CD4-positive, alpha-beta T cell treated with Interleukin-1 beta for 1 hour (primary cell): ENCODE measurements around the gene HSDL1.
A peak's percentile ranks its signal among the peaks of the same experiment; 100 is the strongest.

Experiments
- DNase-seq, 2 donors: peaks; one replicate each; pipeline ENCODE4 v3.0.0-alpha.2; 2020 to 2022

The HSDL1 gene

DNA sequence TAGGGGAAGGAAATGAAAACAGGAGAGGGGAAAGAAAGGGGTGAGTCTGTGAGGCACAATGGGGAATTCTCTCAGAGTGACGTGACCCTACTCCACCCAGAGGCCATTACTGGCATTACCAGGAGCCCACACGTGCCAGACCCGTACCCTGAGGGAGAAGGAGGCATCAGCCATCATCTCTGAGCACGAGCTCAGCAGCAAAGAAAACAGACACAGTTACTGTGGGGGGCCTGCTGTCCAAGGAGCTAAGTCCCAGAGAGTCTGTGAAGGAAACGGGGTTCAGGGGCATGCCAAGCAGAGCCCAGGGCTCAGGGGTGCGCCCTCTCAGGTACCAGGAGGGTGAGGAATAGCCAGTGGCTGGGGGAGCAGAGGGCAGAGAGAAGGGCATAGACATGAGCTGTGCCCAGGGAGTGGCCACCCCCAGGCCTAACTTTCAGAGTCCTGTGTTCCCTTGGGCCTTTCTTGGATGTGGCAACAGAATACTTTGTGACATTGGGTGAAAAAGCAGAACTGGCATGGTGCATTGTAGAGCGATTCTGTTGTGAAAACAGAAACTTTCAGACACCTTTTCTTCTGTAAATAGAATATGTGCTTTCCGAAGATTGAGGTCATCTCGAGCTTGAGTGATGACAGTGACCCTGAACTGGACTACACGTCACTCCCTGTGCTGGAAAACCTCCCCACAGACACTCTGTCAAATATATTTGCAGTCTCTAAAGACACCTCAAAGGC lies 30.5 kb upstream of the HSDL1 start:
- peak in 1 of 2 donors; percentile 61 for DNase-seq

DNA sequence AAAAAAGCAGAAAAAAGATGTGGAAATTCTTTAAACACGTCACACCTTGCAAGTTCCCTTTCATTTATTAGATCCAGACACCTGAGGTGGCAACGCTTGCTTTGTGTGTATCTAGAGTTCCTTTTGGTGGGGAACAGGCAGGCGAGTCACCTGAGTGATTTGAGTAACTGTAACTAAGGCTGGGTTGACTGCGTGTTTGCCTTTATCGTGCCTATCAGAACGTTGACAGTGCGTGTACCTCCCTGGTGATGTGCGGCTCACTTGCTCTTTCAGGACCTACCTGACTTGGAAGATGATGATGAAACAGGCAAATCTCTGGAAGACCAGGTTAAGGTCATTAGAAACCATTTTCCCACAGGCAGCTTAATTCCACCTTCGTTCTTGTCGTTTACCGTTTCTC lies 29.4 kb upstream of the HSDL1 start:
- no peak for DNase-seq

DNA sequence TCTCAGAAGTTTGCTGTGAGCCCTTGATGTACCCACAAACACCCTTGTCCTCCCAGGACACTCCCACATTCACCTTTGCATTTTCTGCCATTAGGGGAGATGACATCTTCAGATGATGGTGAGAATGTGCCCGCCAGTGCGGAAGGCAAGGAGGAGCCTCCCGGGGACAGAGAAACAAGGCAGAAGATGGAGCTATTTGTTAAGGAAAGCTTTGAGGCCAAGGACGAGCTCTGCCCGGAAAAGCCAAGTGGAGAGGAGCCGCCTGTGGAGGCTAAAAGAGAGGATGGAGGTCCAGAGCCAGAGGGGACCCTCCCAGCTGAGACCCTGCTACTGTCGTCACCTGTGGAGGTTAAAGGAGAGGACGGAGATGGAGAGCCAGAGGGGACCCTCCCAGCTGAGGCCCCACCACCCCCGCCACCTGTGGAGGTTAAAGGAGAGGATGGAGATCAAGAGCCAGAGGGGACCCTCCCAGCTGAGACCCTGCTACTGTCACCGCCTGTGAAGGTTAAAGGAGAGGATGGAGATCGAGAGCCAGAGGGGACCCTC lies 24.9 kb upstream of the HSDL1 start:
- DNase-seq = no peak

DNA sequence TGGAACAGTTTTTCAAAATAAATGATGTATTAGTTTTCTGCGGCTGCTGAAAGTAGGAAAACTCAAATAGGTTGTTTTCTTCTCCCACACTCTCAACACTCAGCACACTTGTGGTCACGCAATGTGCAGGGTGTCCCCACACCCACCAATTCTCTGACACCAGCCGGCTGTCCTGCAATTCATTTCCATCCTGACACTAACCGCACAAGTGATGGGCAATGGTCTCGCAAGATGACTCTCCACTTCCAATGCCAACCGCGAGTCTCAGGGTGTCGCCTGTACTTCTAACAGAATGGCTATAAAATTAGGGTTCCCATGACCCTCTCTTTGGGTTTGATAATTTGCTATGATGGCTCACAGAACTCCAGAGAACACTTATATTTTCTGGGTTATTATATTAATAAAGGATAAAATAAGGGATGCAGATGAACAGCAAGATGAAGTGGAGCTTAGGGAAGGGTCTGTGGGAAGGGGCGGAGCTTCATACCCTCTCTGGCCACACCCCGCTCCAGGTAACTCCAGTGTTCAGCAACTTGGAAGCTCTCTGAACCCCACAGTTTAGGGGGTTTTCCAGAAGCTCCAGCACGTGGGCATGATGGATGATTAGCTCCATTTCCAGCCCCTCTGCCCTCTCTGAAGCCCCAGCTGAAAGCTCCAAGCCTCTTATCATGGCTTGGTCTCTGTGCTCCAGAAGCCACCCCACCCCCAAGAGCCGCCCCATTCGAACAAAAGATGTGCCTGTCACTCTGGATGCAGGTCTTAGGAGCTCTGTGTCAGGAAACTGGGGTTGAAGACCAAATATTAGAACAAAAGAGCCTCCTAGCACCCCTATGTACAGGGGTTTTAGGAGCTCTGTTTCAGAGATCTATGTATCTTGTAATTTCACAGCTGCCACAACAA lies 22.1 kb upstream of the HSDL1 start:
- no peak for DNase-seq

DNA sequence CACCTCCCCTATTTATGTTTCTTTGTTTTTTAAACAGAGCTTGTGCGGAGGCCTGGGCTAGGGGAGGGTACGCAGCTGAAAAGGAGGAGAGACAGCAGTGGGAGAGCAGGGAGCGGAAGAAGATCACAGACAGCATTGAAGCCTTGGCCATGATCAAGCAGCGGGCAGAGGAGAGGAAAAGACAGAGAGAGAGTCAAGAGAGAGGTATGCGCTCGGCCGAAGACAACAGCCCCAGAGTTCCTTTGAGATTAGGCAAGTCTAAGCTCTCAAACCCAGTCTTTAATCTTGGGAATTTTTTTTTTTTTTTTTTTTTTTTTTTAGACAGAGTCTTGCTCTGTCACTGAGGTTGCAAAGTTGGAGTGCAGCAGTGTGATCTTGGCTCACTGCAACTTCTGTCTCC lies 20.8 kb upstream of the HSDL1 start:
- no peak for DNase-seq

DNA sequence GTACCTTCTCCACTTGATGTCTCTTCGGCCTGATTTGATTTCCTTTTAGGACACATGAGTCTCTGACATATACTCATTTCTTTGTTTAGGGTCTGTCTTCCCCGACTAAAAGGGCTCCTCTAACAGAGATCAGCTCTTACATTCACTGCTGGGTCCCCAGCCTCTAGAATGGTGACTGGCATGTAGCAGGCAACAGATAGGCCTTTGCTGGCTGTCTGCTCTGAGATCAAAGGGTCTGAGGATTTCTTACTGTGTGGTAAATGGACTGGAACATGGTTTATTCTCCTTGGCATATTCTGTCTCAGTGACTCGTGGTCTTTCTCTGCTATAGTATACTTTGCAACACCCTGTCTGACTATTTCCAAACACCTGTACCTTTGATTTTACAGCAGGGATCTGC lies 16.8 kb upstream of the HSDL1 start:
- no peak for DNase-seq

DNA sequence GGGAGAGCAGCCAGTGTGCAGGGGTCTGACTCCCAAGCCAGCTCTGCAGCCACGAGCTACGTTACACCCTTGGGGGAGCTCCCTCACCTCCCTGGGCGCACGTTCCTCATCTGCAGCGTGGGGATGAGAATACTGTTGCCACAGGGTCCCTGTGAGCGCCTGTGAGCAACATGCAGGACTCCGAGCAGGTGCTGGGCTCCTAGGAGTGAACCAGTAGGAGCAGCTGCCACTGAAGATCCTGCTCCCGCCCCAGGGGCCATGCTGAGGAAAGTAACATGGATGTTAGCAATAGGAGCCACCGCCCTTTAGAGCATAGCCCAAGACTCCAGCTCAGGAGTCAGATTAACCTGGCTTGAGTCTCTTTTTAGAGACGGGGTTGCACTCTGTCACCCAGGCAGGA lies 16.1 kb upstream of the HSDL1 start:
- DNase-seq = no peak

DNA sequence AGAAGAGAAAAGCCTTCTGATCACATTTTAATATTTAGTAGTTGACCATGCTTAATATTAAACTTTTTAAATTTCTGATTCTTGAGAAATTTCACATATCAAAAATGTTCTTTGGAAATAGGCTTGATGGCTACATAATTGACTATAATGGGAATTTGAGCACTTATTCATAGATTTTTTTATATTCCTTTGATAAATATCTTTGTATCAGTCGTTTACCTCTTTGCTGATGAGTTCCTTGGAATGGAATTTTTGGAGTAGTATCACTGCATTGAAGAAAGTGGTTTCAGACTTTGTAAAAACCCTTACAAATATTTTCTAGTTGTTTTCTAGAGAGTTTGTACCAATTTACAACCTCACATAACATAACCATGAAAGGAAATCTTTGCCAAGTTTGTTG lies 14.8 kb upstream of the HSDL1 start:
- no peak for DNase-seq

DNA sequence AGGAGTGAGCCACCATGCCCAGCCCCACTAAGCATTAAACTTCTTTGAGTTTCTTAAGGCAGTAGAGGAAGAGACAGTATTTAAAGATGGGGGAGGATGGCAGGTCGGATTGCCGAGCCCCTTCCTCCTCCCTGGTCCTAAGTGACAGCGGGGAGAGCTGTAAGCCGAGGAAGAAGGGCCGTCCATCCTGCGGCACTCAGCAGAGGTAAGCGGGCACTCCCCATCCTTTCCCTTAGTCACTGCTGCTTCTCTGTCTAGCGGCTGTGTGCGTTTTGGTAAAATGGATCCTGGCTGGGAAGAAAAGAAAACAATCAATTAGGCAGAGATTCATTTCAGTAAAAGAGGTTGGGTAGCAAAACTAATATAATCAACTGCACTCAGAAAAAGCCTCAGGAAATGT lies 14.0 kb upstream of the HSDL1 start:
- no peak for DNase-seq

DNA sequence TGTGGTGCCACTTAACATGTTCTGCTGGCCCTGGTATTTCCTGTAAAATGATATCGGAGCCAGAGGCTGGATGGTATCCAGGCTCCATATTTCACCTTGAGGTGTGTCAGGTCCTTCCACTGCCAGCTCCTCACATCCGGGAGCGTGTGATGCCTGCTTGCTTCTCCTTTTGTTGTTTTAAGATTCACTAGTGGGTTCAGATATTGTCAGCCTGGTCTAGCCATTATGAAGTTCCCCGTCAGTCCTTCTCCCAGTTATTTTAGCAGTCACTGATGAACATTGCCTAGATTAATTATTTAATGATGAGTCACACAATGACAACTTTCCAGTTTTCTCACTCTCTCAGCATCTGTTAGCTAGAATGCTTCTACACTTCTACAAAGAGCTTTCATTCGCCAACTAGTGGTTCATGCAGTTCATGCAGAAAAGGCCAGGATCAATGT lies 11.4 kb upstream of the HSDL1 start:
- no peak for DNase-seq

DNA sequence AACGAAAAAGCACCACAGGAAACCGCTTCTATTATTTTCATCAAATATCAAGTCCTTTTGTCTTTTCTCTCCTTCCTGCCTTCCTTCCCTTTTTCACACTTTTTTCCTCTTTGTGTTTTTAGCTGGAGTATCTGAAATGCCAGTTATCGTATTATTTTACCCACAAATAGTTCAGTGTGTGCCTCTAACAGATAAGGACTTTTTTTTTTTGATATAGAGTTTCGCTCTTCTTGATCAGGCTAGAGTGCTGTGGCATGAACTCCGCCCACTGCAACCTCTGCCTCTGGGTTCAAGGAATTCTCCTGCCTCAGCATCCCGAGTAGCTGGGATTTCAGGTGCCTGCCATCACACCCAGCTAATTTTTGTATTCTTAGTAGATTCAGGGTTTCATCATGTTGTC lies 10.8 kb upstream of the HSDL1 start:
- no peak for DNase-seq

DNA sequence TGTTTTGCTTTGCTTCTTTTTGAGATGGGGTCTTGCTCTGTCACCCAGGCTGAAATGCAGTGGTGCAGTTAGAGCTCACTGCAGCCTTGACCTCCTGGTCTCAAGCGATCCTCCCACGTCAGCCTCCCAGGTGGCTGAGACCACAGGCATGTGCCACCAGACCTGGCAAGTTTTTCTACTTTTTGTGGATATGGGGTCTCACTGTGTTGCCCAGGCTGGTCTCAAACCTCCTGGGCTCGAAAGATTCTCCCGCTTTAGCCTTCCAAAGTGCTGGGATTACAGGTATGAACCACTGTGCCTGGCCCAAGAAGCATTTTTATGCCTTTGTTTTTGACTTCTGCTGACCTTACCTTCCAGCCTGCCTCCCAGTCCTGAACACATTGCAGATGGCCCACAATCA lies 10.2 kb upstream of the HSDL1 start:
- DNase-seq = no peak

DNA sequence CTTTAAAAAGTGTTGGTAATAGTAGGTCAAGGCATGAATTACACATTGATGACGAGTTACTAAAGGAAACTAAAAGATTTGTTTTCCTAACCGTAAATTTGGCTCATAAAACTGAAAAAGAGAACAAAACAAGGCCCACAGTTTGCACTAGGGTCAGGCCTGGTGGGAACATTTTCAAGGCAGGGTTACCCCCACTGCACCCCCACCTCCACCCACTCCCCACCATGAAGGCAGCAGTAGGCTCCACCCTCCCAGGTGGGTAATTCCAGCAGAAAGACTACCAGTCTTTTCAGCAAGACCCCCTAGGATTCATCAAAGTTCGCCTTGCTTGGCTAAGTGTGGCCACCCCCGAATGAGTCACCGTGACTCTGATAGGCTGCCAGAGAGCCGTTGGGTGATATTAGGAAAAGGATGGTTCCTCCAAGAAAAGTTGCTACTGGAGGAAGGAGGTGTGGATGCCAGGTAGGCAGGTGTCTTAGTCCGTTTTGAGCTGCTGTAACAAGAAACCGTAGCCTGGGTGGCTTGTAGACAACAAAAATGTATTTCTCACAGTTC lies 8.8 kb upstream of the HSDL1 start:
- no peak for DNase-seq

DNA sequence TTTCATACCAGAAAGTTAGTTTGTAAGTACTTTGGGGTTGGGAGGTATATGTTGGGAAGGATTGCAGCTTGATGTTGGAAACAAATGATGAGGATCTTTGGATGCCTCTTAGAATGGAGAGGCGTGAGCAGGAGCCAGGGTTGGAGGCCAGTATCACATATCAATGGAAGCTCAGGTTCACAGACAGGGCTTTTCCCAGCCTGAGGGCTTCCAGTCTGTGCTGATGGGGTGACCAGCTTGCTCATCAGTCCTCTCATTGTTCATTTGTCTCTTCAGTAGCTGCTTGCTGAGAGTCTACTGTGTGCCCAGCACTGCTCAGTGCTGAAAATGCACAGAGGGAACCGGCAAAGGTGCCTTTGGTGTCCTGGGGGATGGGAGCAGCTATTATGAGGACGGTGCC lies 5.9 kb upstream of the HSDL1 start:
- DNase-seq = no peak

DNA sequence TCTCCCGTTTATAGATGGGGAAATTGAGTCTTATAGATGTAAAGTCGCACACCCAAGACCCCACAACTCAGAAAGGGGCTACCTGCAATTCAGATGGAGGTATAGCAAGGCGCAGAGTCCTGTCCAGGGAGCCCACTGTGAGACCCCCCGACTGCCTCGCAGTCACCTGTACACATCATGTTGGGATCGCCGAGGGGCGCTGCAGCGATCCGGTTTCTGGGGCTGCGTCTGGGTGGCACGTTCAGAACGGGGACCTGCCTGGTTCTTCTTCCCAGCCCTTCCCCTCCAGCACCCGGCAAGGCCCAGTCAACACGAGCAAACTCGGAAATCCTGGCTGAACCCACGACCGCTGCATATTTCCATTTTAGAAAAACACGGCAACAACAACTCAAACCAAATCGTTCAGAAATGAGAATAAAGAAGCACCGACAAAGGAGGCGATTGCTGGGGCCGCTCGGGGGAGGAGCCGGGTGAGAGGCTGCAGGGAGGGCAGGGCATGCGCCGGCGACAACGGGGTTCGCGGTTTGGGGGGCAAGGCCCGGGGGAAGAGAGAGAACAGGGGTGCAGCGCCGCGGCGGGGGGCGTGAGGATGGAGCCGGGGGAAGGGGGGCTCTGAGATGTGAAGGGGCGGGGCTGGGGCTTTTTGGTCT lies 643 bp downstream of the HSDL1 start:
- DNase-seq = peak; percentile 34 to 39

DNA sequence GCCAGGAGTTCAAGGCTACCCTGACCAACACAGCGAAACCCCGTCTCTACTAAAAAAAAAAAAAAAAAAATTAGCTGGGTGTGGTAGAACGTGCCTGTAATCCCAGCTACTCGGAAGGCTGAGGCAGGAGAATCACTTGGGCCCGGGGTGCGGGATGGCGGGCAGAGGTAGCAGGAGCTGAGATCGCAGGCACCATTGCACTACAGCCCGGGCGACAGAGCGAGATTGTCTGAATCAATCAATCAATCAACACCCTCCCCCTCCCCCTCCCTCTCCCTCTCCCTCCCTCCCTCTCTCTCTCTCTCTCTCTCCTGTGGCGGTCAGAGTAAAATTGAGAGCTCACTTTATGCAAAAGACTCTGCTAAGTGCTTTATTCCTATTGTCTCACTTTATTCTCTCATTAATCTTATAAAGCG lies 1.2 kb downstream of the HSDL1 start:
- peak in 1 of 2 donors; percentile 4 for DNase-seq

DNA sequence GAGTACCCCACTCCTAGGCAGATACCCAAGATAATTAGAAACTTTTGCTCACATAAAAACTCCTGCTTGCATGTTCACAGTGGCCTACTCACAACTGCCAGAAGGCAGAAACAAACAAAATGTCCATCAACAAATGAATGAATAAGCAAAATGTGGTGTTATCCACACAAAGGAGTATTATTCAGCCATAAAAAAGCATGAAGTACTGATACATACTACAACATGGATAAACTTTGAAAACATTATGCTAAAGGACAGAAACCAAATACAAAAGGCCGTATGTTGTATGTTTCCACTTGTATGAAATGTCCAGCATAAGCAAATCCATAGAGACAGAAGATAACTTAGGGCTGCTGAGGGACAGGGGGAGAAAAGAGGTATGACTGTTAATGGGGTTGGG lies 1.9 kb downstream of the HSDL1 start:
- no peak for DNase-seq

DNA sequence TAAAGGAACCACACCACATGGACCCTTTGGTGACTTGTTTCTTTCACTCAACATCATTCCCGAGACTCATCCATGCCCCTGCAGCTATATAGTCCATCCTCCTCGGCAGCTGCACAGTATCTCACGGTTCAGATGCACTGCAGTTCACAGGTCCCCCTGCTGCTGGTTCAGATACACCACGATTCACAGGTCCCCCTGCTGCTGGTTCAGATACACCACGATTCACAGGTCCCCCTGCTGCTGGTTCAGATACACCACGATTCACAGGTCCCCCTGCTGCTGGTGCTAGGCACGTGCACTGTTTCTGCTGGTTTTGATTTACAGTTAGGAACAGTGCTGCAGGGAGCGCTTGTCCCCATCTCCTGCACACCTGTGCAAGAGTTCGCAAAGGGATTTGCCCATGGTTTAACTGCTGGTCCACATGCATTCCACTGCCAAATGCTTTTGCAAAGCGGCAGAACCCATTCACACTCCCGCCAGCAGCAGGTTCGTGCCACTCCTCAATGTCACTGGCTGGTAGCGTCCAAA lies 3.8 kb downstream of the HSDL1 start:
- DNase-seq = peak in 1 of 2 donors; percentile 7

DNA sequence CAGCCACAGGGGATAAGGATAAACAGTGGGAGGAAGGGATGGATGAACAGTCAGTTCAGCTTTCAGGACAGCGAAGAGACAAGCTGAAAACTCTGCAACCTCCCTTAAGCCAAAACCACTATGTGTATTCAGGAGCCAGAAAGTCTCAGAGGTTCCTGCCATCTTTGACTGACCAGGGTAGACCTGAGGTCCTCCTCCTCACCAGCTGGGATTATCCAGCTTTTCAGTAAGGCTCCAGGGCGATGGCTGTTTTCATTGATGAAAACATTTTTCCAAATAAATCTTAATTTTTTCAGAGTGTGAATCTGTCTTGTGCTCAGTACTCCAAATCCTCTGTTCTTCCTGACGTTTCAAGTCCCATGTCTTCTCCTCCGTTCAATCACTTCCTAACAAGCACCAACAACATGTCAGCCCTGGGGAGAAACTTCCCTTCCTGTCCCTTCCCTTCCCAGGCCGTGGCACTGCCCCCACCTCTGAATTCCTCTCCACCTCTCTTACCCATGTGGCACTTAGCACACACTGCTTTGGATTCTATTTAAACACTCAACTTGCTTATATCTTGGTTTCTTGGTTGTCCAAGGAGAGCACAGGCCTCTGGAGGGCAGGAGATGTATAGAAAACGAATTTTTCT lies 5.2 kb downstream of the HSDL1 start:
- DNase-seq = no peak

DNA sequence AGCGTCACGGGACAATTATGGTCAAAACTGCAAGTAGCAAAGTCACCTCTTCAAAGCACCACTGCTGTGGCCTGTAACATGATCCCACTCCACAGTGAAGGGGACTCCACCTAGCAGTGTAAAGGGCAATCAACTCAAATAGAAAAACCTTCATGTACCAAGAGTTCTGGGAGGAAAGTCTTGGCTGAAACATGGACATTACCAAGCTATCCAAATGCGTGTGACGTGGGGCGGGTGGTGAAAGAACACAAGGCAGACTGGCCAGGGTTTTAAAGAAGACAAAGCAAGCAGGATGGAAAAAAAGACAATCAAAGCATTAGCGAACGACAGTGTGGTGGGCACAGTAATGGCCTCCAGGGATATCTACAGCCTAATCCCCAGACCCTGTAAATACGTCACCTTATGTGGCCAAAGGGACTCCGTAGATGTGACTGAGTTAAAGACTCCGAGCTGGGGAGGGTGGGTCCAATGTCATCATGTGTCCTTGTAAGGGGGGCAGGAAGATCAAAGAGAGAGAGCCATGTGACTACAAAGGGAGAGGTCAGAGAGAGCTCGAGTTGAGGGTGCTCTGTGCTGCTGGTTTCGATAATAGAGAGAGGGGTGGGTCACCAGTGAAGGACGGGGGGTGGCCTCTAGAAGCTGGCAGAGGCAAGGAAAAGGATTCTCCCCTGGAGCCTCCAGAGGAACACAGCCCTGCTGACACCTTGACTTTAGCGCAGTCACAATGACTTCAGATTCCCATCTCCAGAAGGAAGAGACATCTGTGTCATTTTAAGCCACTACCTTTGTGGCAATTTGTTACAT lies 6.0 kb downstream of the HSDL1 start:
- no peak for DNase-seq

DNA sequence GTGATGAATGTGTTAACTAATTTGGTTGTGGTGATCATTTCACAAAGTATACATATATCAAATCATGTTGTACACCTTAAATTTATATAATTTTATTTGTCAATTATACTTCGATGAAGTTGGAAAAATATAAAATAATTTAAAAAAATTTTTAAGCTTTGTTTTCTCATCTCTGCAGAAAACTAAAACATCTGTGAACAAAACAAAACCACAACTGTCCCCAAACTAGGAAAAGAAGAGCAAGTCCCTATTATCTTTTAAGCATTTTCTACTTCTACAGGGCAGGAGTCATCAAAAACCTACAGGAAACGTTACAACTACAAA lies 6.5 kb downstream of the HSDL1 start:
- DNase-seq = no peak
